Subcutaneous abdominal adipose tissue (tissue), 5 donors: Measurements from ENCODE around the gene SLC4A1.

ENCODE experiments used
- H3K27ac ChIP-seq: one replicate; pipeline ENCODE4 v1.7.0; 2013; ENCODE audit warnings: low read depth, mild to moderate bottlenecking, inconsistent platforms, low read length, moderate library complexity
- H3K27me3 ChIP-seq, 5 donors: one replicate each; pipeline ENCODE4 v1.7.0; 2013; ENCODE audit warnings: low read length in 5 of 5, inconsistent platforms in 1 of 5; ENCODE audit not compliant: control insufficient read depth in 5 of 5, insufficient read depth in 4 of 5
- H3K36me3 ChIP-seq, 5 donors: one replicate each; pipeline ENCODE4 v1.7.0; 2013; ENCODE audit warnings: low read length in 5 of 5; ENCODE audit not compliant: control insufficient read depth in 5 of 5, insufficient read depth in 5 of 5
- H3K4me1 ChIP-seq, 5 donors: one replicate each; pipeline ENCODE4 v1.7.0; 2013; ENCODE audit warnings: low read length in 5 of 5, mild to moderate bottlenecking in 3 of 5, moderate library complexity in 1 of 5; ENCODE audit not compliant: control insufficient read depth in 5 of 5, insufficient read depth in 5 of 5
- H3K4me3 ChIP-seq, 5 donors: one replicate each; pipeline ENCODE4 v1.7.0; 2013; ENCODE audit warnings: low read length in 5 of 5, low read depth in 1 of 5
- H3K9ac ChIP-seq, 5 donors: one replicate each; pipeline ENCODE4 v1.7.0; 2013; ENCODE audit warnings: low read length in 5 of 5, mild to moderate bottlenecking in 4 of 5, moderate library complexity in 3 of 5
- H3K9me3 ChIP-seq, 5 donors: one replicate each; pipeline ENCODE4 v1.7.0; 2013; ENCODE audit warnings: low read length in 5 of 5; ENCODE audit not compliant: control insufficient read depth in 5 of 5
- donor health status: healthy.
- donor health status: healthy.
- donor health status: healthy.
- donor health status: healthy.
- donor health status: healthy.

The SLC4A1 gene

GRCh38 chr17:44216694-44217093 lies 51.2 kb downstream of the SLC4A1 start:
- peaks cover 3 to 39% (median 33%) of the 10 kb centered on the region in 5 donors for H3K36me3 ChIP-seq
- H3K27me3 ChIP-seq = no peaks in the 10 kb centered on the region
- no peaks in the 10 kb centered on the region for H3K9me3 ChIP-seq
- no peak overlapping the region for H3K4me3 ChIP-seq
- H3K9ac ChIP-seq = no peak overlapping the region
- no peak overlapping the region for H3K27ac ChIP-seq
- H3K4me1 ChIP-seq = peaks cover 8 to 34% (median 32%) of the 10 kb centered on the region in 5 donors

- Histone ChIP-seq H3K4me1 (peaks cover 8 to 30% (median 27%) of the 10 kb centered on the region in 5 donors), H3K27me3 (no peaks in the 10 kb centered on the region), H3K27ac (no peak overlapping the region), H3K9me3 (no peaks in the 10 kb centered on the region), H3K36me3 (peaks cover 3 to 44% (median 38%) of the 10 kb centered on the region in 5 donors), H3K9ac (no peak overlapping the region), H3K4me3 (no peak overlapping the region)
Measured at GRCh38 chr17:44216173-44216572, 51.8 kb downstream of the SLC4A1 start.

- Histone ChIP-seq H3K9ac (no peak overlapping the region), H3K4me1 (peaks cover 8 to 40% (median 34%) of the 10 kb centered on the region in 5 donors), H3K4me3 (no peak overlapping the region), H3K9me3 (no peaks in the 10 kb centered on the region), H3K27ac (no peak overlapping the region), H3K36me3 (peaks cover 3 to 53% (median 45%) of the 10 kb centered on the region in 5 donors), H3K27me3 (no peaks in the 10 kb centered on the region)
Measured at GRCh38 chr17:44214896-44215295, 53.0 kb downstream of the SLC4A1 start.

GRCh38 chr17:44214230-44214494 lies 53.8 kb downstream of the SLC4A1 start:
- peaks cover 3 to 60% (median 52%) of the 10 kb centered on the region in 5 donors for H3K36me3 ChIP-seq
- no peak overlapping the region for H3K4me3 ChIP-seq
- no peaks in the 10 kb centered on the region for H3K9me3 ChIP-seq
- H3K27ac ChIP-seq = no peak overlapping the region
- no peaks in the 10 kb centered on the region for H3K27me3 ChIP-seq
- H3K4me1 ChIP-seq = peaks cover 8 to 42% (median 36%) of the 10 kb centered on the region in 5 donors
- H3K9ac ChIP-seq = no peak overlapping the region

GRCh38 chr17:44213403-44214229 lies 54.3 kb downstream of the SLC4A1 start:
- Histone ChIP-seq H3K27ac (no peak overlapping the region), H3K9ac (peak overlapping the region in 1 of 5 donors; percentile 7), H3K27me3 (no peaks in the 10 kb centered on the region), H3K4me1 (peaks cover 8 to 42% (median 36%) of the 10 kb centered on the region in 5 donors), H3K9me3 (no peaks in the 10 kb centered on the region), H3K36me3 (peaks cover 3 to 65% (median 58%) of the 10 kb centered on the region in 5 donors), H3K4me3 (no peak overlapping the region)

GRCh38 chr17:44212507-44213402 lies 55.2 kb downstream of the SLC4A1 start:
- H3K9me3 ChIP-seq = no peaks in the 10 kb centered on the region
- H3K4me3 ChIP-seq = no peak overlapping the region
- no peak overlapping the region for H3K27ac ChIP-seq
- peaks cover 3 to 74% (median 65%) of the 10 kb centered on the region in 5 donors for H3K36me3 ChIP-seq
- H3K4me1 ChIP-seq = peaks cover 5 to 37% (median 31%) of the 10 kb centered on the region in 5 donors
- H3K27me3 ChIP-seq = no peaks in the 10 kb centered on the region
- peak overlapping the region in 1 of 5 donors; percentile 7 for H3K9ac ChIP-seq

GRCh38 chr17:44211281-44212265 lies 56.4 kb downstream of the SLC4A1 start:
- peaks cover 3 to 82% (median 71%) of the 10 kb centered on the region in 5 donors for H3K36me3 ChIP-seq
- no peak overlapping the region for H3K4me3 ChIP-seq
- peaks cover 3 to 26% (median 20%) of the 10 kb centered on the region in 5 donors for H3K4me1 ChIP-seq
- H3K27me3 ChIP-seq = no peaks in the 10 kb centered on the region
- no peaks in the 10 kb centered on the region for H3K9me3 ChIP-seq
- no peak overlapping the region for H3K9ac ChIP-seq
- no peak overlapping the region for H3K27ac ChIP-seq

GRCh38 chr17:44210342-44211192 lies 57.4 kb downstream of the SLC4A1 start:
- H3K27me3 ChIP-seq = no peaks in the 10 kb centered on the region
- H3K27ac ChIP-seq = no peak overlapping the region
- peaks cover 3 to 20% (median 19%) of the 10 kb centered on the region in 5 donors for H3K4me1 ChIP-seq
- H3K9ac ChIP-seq = peak overlapping the region in 2 of 5 donors; percentile 13 to 67
- no peaks in the 10 kb centered on the region for H3K9me3 ChIP-seq
- peak overlapping the region in 1 of 5 donors; percentile 23 for H3K4me3 ChIP-seq
- peaks cover under 1 to 74% (median 62%) of the 10 kb centered on the region in 5 donors for H3K36me3 ChIP-seq
